Bone marrow (tissue), 2 donors: Measurements from ENCODE around the gene ZSWIM3.

ENCODE experiments used
- DNase-seq, 2 donors: peaks; one replicate each; lab custom pipeline; 2025; lab: John Stamatoyannopoulos, UW

Gene ZSWIM3

DNA sequence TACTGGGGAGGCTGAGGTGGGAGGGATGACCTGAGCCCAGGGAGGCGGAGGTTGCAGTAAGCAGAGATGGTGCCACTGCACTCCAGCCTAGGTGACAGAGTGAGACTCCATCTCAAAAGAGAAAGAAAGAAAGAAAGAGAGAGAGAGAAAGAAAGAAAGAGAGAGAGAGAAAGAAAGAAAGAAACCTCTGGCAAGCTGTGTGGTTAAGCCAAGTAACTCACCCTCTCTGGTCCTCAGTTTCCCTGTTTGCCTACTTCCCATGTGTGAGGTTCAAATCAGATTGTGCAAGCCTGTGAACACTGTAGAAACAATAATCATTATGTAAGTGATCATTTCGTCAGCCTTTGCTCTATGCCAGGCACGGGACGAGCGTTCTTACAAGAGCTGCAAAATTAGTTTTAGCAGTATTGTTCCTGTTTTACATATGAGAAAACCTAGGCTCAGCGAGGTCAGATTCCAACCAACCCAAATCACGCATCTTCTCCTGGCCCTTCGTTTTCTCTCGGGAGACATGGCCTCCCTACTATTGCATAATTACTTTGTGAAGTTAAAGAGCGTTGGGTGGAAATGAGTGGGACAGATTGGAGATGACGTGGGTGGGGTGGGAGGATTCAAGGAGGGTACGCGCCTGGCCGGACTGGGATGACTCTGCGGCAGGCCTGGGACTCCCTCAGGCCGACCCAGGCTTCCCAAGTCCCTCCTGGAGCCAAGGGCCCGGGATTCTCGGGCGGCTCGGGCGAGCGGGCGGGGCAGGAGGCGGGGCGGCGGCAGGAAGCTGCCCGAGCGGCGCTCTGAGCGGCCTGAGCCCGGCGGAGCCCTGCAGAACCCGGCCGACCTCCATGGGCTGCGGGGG is 24.2 kb upstream of the ZSWIM3 start, which contains the start of gene SNX21:
Gene SNX21 (plus strand): TSS at position 770 of the 853 bp plus-strand sequence. CDS start 121 bp downstream, outside the sequence.
- DNase-seq, result peak in 1 of 2 donors; percentile 30

DNA sequence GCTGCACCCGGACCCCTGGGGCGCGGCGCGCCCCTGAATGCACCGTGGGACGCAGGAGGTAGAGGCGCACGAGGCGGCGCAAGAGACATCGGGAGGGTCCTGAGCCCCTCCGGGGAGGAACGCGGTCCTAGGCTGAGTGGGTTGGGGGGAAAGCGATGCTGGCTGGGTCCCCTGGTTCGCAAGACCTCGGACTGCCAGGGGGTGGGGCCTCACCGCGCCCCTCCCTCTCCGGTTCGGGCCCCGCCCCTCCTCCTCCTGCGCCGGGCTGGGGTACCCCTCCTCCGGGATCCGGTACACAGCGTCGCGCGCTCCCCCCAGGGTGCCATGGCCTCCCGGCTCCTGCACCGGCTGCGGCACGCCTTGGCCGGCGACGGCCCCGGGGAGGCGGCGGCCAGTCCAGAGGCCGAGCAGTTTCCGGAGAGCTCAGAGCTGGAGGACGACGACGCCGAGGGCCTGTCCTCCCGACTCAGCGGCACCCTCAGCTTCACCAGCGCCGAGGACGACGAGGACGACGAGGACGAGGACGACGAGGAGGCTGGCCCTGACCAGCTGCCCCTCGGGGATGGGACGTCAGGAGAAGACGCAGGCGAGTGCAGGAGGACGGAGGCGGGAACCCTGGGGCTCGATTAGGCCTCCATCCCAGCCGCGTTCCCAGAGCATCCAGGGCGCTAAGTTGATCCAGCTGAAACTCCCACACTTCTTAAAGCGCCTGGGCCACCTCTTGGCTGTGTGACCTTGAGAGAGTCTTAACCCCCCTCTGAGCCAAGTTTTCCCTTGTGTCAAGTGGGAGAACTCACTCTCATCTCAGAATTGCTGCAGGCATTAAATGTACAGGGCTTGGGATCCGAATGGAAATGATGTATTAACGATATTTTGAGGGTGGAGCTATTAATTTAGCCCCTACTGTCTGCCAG is 23.3 kb upstream of the ZSWIM3 start:
- no peak for DNase-seq

DNA sequence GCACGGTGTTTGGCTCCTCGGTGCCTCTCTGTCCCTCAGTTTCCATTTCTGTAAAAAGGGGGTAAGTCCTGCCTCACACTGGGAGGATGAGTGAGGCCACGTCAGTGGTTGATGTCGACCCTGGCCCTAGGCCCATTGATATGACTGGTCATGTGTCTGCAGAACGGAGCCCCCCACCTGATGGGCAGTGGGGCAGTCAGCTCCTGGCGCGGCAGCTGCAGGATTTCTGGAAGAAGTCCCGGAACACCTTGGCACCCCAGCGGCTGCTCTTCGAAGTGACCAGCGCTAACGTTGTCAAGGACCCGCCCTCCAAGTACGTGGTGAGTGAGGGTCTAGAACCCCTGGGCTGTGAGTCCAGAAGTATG is 22.6 kb upstream of the ZSWIM3 start:
- DNase-seq, result no peak

DNA sequence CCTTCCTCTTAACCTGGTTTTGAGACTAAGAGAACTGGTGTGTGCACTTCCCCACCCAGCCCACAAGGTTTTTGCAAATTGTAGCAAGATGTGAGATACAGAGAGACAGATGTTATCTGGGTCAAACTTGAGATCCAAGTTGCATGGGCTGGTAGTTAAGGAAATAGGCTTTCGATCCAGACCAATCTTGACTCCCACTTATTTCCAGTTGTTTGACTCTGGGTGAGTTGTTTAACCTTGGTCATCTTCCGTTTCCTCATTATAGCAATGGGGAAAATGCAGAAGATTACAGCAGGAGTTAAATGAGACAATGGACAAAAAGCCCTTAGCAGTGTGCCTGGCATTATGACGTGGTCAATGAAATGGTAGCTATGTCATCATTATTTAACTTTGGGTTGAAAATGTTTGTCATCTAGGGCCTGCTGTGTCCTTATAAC is 22.1 kb upstream of the ZSWIM3 start:
- no peak for DNase-seq

DNA sequence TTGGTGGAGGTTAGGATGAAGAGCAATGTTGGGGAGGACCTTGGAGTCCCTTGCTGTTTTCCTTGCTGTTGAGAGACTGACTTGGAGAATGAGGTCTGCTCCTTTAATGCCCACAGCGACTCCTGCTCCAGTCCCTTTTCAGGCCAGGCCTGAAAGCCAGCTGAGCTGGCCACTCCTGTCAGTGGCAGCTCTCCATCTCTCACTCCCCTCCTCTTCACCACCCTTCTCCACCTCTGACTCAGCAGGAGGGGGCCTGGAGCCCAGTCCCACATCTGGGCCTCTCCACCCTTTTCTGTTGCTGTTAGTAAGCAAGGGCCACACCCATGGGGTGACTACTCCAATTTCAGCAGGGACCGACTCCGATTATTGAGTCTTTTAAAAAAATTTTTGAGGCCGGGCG is 21.6 kb upstream of the ZSWIM3 start:
- no peak for DNase-seq

DNA sequence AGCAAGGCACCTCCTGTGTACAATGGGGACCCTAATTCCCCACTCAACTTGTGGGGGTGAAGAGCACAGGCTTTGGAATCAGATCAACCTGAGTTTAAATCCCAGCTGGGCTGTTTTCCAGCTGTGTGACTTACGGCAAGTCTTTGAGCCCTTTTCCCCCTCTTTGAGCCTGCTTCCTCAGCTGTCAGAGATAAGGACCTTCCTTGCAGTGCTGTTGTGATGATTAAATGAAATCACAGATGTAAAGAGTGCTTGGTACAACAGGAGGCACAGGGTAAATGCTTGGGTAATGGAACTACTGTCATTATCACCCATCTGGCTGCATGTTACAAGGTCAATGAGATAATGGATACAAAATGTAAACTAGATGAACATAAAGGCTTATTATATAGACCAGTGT is 20.6 kb upstream of the ZSWIM3 start:
- DNase-seq, result no peak

DNA sequence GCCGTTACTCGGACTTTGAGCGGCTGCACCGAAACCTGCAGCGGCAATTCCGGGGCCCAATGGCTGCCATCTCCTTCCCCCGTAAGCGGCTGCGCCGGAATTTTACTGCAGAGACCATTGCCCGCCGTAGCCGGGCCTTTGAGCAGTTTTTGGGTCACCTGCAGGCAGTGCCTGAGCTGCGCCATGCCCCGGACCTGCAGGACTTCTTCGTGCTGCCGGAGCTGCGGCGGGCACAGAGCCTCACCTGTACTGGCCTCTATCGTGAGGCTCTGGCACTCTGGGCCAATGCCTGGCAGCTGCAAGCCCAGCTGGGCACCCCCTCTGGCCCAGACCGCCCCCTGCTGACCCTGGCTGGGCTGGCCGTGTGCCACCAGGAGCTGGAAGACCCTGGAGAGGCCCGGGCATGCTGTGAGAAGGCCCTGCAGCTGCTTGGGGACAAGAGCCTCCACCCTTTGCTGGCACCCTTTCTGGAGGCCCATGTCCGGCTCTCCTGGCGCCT is 16.7 kb upstream of the ZSWIM3 start:
- no peak for DNase-seq

DNA sequence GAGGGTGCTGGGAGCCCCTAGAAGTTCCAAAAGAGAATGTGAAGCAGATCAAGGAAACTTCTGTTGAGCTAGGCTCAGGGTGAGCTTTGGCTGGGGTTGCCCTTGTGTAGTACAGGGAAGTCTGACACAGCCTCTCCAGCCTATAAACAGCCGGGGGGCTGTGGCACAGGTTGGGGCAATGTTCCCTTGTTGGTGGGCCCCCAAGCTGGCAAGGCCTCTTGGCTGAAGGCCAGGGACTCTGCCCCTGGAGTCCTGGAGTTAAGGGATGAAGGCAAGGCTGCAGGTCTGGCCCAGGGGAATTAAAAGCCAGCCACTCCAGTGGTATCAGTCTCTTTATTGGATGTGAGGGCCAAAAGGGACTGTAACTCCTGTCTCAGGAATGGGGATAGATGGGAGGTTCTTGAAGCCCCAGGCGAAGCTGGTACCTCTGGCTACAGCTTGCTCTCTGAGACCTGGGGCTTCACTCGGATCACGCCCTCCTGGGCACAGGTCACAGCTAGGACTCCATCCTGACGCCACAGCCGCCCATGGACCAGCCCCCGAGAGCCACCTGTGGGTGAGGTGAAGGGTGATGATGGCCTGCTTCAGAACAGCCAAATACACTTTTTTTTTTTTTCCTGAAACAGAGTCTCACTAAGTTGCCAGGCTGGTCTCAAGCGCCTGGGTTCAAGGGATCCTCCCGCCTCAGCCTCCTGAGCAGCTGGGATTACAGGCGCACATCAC is 15.8 kb upstream of the ZSWIM3 start:
- DNase-seq, result no peak

DNA sequence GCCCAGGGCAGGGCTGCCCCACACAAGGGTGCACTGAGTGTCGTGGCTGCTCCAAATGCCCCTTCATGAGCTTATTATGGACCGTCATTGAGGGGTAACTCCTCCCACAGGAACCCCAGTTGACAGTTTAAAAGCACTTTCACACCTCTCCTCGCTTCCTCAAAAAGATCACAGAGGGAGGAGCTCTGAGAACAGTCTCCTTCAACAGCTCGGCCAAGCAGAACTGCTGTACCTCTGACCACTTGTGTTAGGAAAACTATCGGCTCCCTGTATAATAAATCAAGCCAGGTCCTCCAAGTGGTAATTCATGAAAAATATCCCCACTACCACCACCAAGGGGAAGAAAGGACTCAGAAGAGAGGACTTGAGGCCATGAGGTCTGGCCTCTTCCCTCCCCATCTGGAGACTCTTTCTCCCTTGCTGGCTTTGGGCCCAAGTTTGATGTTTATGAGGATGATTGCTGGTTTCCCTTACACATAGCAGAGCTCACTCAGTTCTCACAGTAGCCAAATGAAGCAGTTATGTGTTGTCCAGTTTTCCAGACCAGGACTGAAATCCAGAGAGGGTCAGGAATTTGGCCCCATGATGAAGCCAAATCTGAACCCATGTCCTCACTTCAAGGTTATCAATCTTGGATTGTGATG is 15.1 kb upstream of the ZSWIM3 start:
- DNase-seq, result no peak

DNA sequence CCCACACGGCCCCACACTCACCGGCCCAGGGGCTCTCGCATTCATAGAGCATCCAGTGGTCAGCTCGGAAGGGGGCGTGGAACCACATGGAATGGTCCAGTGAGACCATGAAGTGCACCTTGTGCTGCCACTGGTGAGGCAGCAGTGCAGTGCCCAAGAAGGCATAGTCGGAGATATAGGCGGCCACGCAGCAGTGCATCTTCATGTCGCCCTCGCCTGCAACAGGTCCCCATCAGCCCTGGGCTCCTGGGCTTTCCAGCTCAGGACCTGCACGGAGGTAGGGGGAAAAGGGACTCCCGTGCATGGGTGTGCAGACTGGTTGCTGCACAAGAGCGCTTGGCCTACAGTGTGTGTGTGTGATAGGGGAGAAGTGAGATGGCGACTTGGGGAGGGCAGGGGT is 13.9 kb upstream of the ZSWIM3 start:
- no peak for DNase-seq

DNA sequence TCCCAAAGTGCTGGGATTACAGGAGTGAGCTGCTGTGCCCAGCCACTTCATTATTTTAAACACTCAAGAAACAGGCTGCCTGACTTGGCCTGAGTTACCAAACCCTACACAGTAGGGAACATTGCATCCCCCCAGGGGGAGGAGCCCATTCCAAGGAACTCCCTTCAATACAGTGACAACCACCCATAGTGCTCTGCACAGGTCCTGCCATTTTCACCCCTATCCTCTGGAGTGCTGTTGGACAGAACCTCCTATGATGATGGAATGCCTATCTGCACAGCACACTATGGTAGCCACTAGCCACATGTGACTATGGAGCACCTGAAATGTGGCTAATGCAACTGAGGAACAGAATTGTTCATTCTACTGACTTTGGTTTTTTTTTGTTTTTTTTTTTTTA is 12.0 kb upstream of the ZSWIM3 start:
- DNase-seq, result no peak

DNA sequence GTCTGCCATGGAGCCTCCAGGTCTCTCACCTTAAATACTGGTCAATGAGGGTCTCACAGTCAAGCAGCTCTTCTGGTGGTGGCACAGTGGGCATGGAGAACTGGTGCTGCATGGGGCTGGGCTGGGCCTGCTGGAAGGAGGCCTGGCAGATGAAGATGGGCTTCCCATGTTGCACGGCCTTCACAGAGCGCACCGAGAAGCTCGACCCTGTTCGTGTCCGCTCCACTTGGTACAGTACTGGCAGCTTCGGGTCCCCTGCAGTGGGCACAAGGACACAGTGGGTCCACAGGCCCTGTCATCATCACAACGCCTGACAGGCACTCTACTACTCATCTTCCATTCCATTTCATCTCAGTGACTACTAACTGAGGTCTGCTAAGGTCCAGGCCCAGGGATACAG is 9.0 kb upstream of the ZSWIM3 start:
- no peak for DNase-seq

DNA sequence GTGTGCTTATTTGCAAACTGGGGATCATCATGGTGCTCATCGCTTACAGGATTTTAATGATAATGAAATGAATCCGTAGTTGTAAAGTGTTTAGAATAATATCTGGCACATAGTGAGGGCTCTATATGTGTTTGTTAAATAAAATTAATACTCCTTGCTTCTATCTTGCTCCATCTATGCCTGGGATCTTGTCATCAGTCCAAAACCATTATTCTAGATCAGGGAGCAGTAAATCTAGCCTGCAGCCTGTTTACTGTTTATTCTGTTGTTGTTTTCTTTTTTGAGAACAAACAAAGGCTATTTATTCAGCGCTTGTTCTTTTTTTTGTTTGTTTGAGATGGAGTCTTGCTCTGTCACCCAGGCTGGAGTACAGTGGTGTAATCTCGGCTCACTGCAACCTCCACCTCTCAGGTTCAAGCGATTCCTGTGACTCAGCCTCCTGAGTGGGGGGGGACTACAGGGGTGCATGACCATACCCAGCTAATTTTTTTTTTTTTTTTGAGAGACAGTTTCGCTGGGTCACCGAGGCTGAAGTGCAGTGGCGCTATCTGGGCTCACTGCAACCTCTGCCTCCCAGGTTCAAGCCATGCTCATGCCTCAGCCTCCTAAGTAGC is 8.3 kb upstream of the ZSWIM3 start:
- DNase-seq, result no peak

DNA sequence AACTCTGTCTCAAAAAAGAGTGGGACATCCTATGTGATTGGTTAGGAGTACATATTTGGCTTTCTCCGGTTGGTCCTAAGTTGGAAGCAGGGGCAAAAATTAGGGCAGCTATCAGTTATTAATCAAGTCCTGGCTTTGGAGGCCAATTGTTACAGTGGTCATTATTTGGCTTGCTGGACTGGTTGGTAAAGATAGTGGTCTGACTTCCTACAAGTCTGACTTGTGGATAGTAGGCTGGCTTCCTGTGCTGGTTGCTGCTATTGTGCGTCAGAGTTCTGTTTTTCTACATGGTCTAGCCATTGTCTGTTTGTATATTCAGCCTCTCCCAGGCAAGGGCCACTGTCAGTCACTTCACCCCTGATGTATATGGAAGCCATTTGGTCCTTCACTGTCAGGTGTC is 7.2 kb upstream of the ZSWIM3 start:
- no peak for DNase-seq

DNA sequence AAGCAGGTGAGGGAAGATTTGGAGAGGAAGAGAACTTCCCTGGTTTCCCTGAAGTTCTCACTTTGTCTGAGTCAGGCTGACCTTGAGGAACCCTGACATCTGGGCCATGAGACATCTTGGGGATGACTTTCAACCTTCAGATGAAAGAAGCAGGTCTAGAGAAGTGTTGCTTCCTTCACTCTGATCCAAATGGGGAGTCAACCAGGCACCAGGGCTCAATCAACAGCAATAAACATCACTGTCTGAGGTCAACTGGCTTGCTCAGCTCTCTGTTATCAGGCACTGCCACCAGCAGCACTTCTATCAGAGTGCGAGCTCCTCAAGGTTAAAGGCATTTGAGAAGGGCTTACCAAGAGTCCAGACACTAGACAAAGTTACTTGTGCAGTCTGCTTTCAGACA is 6.5 kb upstream of the ZSWIM3 start:
- DNase-seq, result no peak

DNA sequence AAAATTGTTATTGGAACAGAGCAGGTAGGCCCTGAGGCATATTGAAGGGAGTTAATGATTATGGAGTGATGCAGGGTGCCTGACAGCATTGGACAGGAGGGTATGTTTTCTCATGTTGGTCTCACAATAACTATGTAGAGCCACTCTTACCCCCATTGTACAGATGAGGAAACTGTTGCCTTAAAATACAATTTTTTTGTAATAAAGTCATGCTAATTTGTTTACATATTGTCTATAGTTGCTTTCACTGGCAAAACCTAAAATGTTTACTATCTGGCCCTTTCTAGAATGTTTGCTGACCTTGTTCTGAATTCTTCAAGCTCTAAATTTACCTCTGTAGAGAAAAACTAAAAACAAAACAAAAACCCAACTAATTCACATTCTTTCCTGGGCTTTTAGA is 5.9 kb upstream of the ZSWIM3 start:
- DNase-seq, result no peak

DNA sequence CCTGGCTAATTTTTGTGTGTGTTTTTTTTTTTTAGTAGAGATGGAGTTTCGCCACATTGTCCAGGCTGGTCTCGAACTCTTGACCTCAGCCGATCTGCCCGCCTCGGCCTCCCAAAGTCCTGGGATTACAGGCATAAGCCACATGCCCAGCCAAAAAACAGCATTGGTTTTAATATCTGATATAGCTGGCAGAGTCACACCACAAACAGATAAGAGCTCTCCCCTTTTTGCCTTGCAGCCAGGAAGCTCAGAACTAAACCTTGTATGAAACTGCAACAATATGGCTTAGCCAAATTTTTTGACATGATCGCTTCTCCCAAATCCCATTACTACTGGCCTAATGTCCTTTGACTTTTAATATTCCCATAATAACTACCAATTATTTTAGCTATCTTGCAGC is 5.1 kb upstream of the ZSWIM3 start:
- no peak for DNase-seq

DNA sequence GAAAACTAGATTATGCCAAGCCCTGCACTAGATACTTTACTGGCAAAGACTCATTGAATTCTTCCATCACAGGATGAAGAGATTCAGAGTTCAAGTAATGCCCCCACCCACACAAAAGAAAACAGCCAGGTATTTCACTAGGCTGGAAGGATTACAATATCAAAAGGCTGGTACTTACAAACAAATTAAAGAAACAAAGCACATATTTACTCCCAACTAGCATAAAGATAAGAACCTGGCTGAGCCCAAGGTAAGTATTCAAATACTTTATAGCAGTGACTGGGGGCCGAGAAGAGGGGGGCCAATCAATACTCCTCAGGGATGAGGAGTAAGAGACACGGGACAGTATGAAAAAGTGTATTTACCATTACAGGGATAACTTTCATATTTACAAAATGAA is 3.9 kb upstream of the ZSWIM3 start:
- DNase-seq, result no peak

DNA sequence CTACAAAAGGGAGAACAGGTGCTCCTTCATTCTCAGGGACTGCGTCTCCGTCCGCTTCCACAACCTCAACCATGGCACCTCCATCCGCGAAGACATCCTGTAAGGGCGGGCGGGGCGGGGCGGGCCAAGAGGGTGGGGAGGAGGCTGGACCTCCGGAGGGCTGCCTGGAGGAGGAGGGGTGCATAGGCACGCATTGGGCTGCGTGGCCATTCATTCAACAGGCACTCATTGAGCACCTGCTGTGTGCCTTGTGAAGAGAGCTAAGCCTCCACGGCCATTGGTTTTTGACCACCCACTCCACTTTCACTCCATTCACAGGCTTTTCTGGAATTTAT is 435 bp downstream of the ZSWIM3 start:
- no peak for DNase-seq

DNA sequence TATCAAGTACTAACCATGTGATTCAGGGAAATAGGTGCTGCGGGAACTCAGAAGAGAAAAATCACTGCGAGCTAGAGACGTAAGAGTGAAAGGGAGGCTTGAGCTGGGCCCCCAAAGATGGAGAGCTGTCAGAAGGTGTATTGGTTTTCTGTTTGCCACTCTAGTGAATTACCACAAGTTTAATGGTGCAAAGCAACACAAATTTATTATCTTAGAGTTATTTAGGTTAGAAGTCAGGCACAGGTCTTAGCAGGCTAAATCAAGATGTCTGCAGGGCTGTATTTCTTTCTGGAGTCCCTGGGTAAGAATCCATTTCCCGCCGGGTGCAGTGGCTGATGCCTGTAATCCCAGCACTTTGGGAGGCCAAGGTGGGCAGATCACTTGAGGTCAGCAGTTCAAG is 2.5 kb downstream of the ZSWIM3 start:
- DNase-seq, result no peak

DNA sequence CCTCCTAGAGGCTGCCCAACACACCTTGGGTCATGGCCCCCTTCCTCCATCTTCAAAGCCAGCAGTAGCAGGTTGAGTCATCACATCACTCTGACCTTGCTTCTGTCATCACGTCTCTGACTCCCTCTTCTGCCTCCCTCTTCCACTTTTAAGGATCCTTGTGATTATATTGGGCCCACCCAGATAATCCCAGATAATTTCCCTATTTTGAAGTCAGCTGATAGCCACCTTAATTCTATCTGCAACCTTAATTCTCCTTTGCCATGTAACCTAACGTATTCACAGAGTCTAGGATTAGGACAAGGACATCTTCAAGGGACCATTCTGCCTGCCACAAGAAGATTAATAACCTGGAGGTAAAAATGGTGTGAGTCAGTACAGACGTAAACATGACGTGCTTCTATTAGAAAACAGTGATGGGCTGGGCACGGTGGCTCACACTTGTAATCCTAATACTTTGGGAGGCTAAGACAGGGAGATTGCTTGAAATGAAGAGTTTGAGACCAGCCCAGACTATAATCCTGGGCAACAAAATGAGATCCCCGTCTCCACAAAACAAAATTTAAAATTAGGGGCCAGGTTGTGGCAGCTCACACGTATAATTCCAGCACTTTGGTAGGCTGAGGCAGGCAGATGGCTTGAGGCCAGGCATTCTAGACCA is 3.3 kb downstream of the ZSWIM3 start:
- DNase-seq, result no peak
